ENCODE measurements around the gene PRSS2. TPM values are rescaled to one million over a fixed set of nuclear protein-coding genes. Genes with fewer than 3 reads are reported as not detected.
"Not testable (repeated sequence)": the region's sequence is repeated elsewhere in the genome, so short reads cannot be mapped to it uniquely, and the experiment has no call there.

Gene PRSS2
- total RNA-seq, result not detected

DNA sequence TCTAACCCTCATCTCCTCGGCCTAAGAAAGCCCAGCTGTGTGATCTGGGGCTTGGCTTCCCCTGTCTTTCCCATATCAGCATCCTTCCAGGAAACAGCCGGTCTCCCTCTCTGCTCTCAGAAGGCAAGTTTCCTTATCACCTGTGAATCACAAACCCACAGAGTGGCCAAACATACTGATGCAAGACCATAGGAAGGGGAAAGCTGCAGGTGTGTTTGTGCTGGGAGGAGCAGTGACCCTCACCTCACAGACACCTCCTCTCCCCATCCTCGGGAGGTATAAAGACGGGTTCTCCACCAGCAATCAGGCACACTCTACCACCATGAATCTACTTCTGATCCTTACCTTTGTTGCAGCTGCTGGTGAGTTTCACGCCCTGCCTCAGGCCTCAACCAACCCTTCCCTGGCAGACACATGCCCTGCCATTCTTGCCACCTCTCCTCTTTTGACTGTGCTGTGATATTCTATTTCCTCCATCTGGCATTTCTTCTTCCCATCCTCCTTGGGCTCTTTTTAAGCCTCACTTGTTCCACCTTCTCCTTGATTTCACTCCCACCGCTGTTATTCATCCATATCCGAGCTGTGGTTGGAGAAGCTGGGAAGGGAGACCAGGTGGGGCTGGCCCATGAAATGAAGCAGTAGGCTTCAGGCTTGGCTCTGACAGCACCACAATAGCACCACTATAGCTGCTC is at the start of gene PRSS2:
Gene PRSS2, plus strand, starts transcription at position 310 of the 692 bp plus-strand sequence. Its CDS starts 13 bp downstream, at position 323.
- POLR2A ChIA-PET, result no interaction called here
- no peaks in the 10 kb centered on the region for H3K27me3 Mint-ChIP-seq
- ATAC-seq (ENCODE audit: low read depth), result no peak
- no peak for DNase-seq
- H3K9me3 Mint-ChIP-seq, result no peaks in the 10 kb centered on the region
- no peak within 1 kb of the TSS for H3K4me3 Mint-ChIP-seq
- peaks cover 2% of the 10 kb centered on the region for H3K36me3 Mint-ChIP-seq
- peak within 1 kb of the TSS; percentile 25 for H3K27ac Mint-ChIP-seq
- peaks cover 7% of the 10 kb centered on the region for H3K4me1 Mint-ChIP-seq

- Mint-ChIP-seq H3K4me1 (peaks cover 31% of the 10 kb centered on the region), H3K9me3 (no peaks in the 10 kb centered on the region), H3K27ac (peak overlapping the region; percentile 69), H3K36me3 (peaks cover 2% of the 10 kb centered on the region), H3K27me3 (no peaks in the 10 kb centered on the region), H3K4me3 (peak overlapping the region; percentile 75)
- ATAC-seq (ENCODE audit: low read depth) (no peak), DNase-seq (no peak)
- POLR2A ChIA-PET, result interaction anchor here (1.1 kb wide), 1 partner anchor 77 kb away, joined by 7 read pairs; no protein-coding TSS in a partner anchor
Observed at GRCh38 chr7:142720986-142721385, 49.8 kb upstream of the PRSS2 start.

- Mint-ChIP-seq H3K27me3 (peaks cover under 1% of the 10 kb centered on the region), H3K4me1 (peaks cover 20% of the 10 kb centered on the region), H3K4me3 (peak overlapping the region; percentile 81), H3K9me3 (no peaks in the 10 kb centered on the region), H3K36me3 (no peaks in the 10 kb centered on the region), H3K27ac (peak overlapping the region; percentile 81)
- no peak for ATAC-seq (ENCODE audit: low read depth)
- POLR2A ChIA-PET, result no interaction called here
- no peak for DNase-seq
Observed at GRCh38 chr7:142722248-142722794, 48.4 kb upstream of the PRSS2 start.

DNA sequence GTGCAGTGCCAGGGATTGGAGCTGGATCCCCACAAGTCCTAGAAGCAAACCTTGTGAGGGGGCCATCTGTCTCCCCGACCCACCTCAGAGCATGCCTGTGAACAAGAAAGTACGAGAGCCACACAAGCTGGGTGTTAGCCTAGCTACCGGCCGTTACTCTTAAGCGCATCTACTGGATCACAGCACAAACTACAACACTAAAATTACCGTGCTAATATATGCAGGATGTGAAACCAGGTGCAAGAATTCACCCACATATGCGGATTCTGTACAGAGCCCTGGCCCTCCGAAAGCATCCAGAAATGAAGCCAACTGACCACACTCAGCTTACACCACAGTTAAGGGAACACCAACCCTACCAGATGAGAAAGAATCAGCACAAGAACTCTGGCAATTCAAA is 37.5 kb upstream of the PRSS2 start:
- H3K4me1 Mint-ChIP-seq, result no peaks in the 10 kb centered on the region
- H3K36me3 Mint-ChIP-seq, result no peaks in the 10 kb centered on the region
- no peak for ATAC-seq (ENCODE audit: low read depth)
- no peak overlapping the region for H3K27ac Mint-ChIP-seq
- no peaks in the 10 kb centered on the region for H3K9me3 Mint-ChIP-seq
- POLR2A ChIA-PET, result no interaction called here
- no peak for DNase-seq
- peaks cover 4% of the 10 kb centered on the region for H3K27me3 Mint-ChIP-seq
- no peak overlapping the region for H3K4me3 Mint-ChIP-seq

GRCh38 chr7:142739923-142740492 is 30.8 kb upstream of the PRSS2 start:
- peaks cover 5% of the 10 kb centered on the region for H3K4me1 Mint-ChIP-seq
- POLR2A ChIA-PET, result no interaction called here
- H3K9me3 Mint-ChIP-seq, result no peaks in the 10 kb centered on the region
- peak overlapping the region; percentile 44 for H3K4me3 Mint-ChIP-seq
- no peak overlapping the region for H3K27ac Mint-ChIP-seq
- H3K27me3 Mint-ChIP-seq, result no peaks in the 10 kb centered on the region
- ATAC-seq (ENCODE audit: low read depth) (peak; percentile 47), DNase-seq (no peak)
- no peaks in the 10 kb centered on the region for H3K36me3 Mint-ChIP-seq

DNA sequence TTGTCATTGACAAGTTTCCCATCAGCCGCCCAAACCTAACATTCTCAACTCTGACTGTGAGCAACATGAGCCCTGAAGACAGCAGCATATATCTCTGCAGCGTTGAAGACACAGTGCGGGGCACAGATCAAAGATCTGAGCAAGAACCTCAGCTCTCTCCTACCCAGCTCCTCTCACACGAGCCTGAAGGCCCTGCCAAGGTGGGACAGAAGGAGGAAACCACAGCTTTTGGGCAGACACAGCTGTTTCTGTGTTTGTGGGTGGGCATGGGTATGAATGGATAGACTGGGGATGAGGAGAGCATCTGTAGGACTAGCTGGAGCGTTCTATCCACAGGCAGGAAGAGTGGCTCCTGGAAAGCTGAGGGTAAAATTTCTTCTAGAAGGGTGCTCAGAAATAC is 30.0 kb upstream of the PRSS2 start:
- H3K27ac Mint-ChIP-seq, result no peak overlapping the region
- no peaks in the 10 kb centered on the region for H3K36me3 Mint-ChIP-seq
- DNase-seq (no peak), ATAC-seq (ENCODE audit: low read depth) (no peak)
- H3K9me3 Mint-ChIP-seq, result no peaks in the 10 kb centered on the region
- no peak overlapping the region for H3K4me3 Mint-ChIP-seq
- H3K27me3 Mint-ChIP-seq, result no peaks in the 10 kb centered on the region
- H3K4me1 Mint-ChIP-seq, result peaks cover 5% of the 10 kb centered on the region
- POLR2A ChIA-PET, result no interaction called here

- H3K27ac Mint-ChIP-seq; POLR2A ChIA-PET; DNase-seq; H3K27me3 Mint-ChIP-seq; H3K4me3 Mint-ChIP-seq; H3K4me1 Mint-ChIP-seq; H3K9me3 Mint-ChIP-seq; ATAC-seq (ENCODE audit: low read depth); H3K36me3 Mint-ChIP-seq: not testable (repeated sequence)
Observed at GRCh38 chr7:142741932-142742331, 28.8 kb upstream of the PRSS2 start.

- peaks cover 3% of the 10 kb centered on the region for H3K27me3 Mint-ChIP-seq
- no peaks in the 10 kb centered on the region for H3K4me1 Mint-ChIP-seq
- no peak for DNase-seq
Observed at GRCh38 chr7:142745091-142745635, 25.6 kb upstream of the PRSS2 start.

DNA sequence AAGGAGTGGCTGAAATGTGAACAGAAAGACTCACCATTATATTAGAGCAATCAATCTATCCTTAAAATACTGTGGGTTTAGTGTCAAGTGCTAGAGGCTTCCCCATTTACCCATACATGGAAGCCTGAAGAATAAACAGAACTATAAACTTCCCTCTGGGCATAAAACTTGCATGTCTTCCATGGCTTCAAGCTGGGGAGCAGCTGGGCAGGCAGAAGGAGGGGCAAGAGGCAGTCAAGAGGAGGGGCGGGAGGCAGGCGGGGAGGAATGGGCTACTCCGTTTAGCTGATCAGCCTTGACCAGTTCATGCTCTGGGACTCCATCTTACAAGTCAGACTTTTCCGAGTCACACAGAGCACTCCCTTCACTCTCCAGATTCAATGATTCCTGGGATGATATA is 25.0 kb upstream of the PRSS2 start:
- ATAC-seq (ENCODE audit: low read depth) (no peak), DNase-seq (no peak)
- Mint-ChIP-seq H3K27ac (no peak overlapping the region), H3K9me3 (no peaks in the 10 kb centered on the region), H3K36me3 (no peaks in the 10 kb centered on the region), H3K27me3 (peaks cover 3% of the 10 kb centered on the region), H3K4me3 (no peak overlapping the region), H3K4me1 (no peaks in the 10 kb centered on the region)
- POLR2A ChIA-PET, result no interaction called here

More at GRCh38 chr7:142745091-142745635, 25.6 kb upstream of the PRSS2 start:
- Mint-ChIP-seq H3K27ac (no peak overlapping the region), H3K36me3 (no peaks in the 10 kb centered on the region), H3K4me3 (no peak overlapping the region), H3K9me3 (no peaks in the 10 kb centered on the region)
- POLR2A ChIA-PET, result no interaction called here
- no peak for ATAC-seq (ENCODE audit: low read depth)

GRCh38 chr7:142746264-142746663 is 24.5 kb upstream of the PRSS2 start:
- no peak overlapping the region for H3K4me3 Mint-ChIP-seq
- POLR2A ChIA-PET, result no interaction called here
- DNase-seq, result no peak
- H3K4me1 Mint-ChIP-seq, result no peaks in the 10 kb centered on the region
- ATAC-seq (ENCODE audit: low read depth), result no peak
- H3K27ac Mint-ChIP-seq, result no peak overlapping the region
- peaks cover 3% of the 10 kb centered on the region for H3K27me3 Mint-ChIP-seq
- no peaks in the 10 kb centered on the region for H3K9me3 Mint-ChIP-seq
- no peaks in the 10 kb centered on the region for H3K36me3 Mint-ChIP-seq

GRCh38 chr7:142748410-142748809 is 22.4 kb upstream of the PRSS2 start:
- H3K4me3 Mint-ChIP-seq; H3K9me3 Mint-ChIP-seq; H3K27me3 Mint-ChIP-seq; H3K36me3 Mint-ChIP-seq; H3K4me1 Mint-ChIP-seq; ATAC-seq (ENCODE audit: low read depth); DNase-seq; POLR2A ChIA-PET; H3K27ac Mint-ChIP-seq: not testable (repeated sequence)

- H3K36me3 Mint-ChIP-seq, result no peaks in the 10 kb centered on the region
- H3K27ac Mint-ChIP-seq, result no peak within 1 kb of the TSS
- DNase-seq, result no peak
Observed at GRCh38 chr7:142749218-142749993, 21.4 kb upstream of the PRSS2 start, which contains the start of gene PRSS1. TSS of gene PRSS1 (plus strand) at chr7:142749472. CDS start at chr7:142749485, 13 bp downstream.

DNA sequence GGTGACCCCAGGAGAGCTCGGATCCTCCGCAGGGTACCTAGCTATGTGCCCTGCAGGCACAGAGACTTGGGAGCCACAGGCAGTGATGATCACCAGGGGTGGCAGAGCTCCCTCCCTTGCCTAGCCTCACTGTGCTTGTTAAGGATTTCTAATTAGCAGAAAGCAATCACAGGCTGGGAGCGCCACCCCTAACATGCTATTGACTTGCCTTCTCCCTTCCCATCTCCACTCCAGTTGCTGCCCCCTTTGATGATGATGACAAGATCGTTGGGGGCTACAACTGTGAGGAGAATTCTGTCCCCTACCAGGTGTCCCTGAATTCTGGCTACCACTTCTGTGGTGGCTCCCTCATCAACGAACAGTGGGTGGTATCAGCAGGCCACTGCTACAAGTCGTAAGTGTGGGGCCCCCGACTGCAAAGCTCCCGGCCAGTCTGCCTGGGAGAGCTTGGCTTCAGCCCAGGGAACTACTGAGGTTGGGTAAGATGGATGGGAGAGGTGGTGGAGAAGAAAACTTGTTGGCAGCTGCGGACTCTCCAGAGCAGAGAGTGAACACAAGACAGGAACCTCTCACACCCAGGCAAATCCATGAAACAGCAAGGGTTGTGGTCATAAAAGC is 20.3 kb upstream of the PRSS2 start:
- POLR2A ChIA-PET, result no interaction called here
- Mint-ChIP-seq H3K27me3 (peaks cover 5% of the 10 kb centered on the region), H3K36me3 (no peaks in the 10 kb centered on the region), H3K4me1 (no peaks in the 10 kb centered on the region), H3K27ac (no peak overlapping the region), H3K4me3 (no peak overlapping the region), H3K9me3 (no peaks in the 10 kb centered on the region)
- DNase-seq (no peak), ATAC-seq (ENCODE audit: low read depth) (no peak)

More at GRCh38 chr7:142749218-142749993, 21.4 kb upstream of the PRSS2 start, which contains the start of gene PRSS1:
- H3K4me3 Mint-ChIP-seq, result no peak within 1 kb of the TSS
- POLR2A ChIA-PET, result no interaction called here
- H3K9me3 Mint-ChIP-seq, result no peaks in the 10 kb centered on the region
- peaks cover 5% of the 10 kb centered on the region for H3K27me3 Mint-ChIP-seq
- no peak for ATAC-seq (ENCODE audit: low read depth)
- H3K4me1 Mint-ChIP-seq, result no peaks in the 10 kb centered on the region
